GM21786 (cell line): ENCODE results near the gene ERG.

Experiments used
- ATAC-seq: cut with Tn5 transposase; IDR thresholded peaks from one replicate; pipeline ENCODE4 v1.9.1; 2021; ENCODE audit not compliant: unreplicated experiment

ERG gene

DNA sequence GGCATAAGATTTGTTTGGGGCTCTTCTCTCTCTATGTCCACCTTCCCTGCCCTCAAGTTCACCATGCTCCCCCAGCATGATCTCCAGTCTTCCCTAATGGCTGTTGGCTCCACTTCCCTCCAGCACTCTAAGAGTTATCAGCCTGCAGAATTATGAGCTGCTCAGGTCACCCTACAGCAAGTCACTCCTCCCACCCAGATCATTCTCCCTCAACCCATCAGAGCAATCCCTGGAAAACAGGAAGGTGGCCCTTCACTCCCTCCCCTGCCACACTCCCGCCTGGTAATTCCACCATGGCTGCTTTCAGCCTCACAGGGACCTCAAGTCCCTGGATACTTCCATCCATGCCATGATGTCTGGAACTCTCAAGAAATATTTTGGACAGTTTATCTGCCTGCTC is 137.0 kb downstream of the ERG start:
- no peak for ATAC-seq

GRCh38 chr21:38359835-38360234 is 138.4 kb downstream of the ERG start:
- no peak for ATAC-seq

GRCh38 chr21:38359090-38359489 is 139.2 kb downstream of the ERG start:
- ATAC-seq: no peak

- no peak for ATAC-seq
Measured at GRCh38 chr21:38358666-38359065, 139.6 kb downstream of the ERG start.

DNA sequence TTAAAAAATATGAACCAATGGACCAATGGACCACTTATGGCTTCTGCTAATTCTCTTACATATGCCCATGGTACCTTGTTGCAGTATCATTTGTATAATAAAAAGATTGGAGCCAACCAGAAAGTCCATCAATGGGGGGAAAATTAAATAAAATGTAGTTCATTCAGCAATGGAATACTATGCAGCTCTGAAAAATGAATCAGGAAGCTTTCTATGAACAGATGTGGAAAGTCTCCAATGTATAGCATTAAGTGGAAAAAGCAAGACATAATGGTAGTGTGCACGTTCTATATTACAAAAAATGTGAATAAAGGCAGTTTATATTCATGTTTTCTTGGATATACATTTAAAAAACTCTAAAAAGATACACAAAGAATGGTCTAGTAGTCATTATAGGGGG is 140.2 kb downstream of the ERG start:
- ATAC-seq: no peak

- ATAC-seq: no peak
Measured at GRCh38 chr21:38356883-38357625, 141.2 kb downstream of the ERG start.

- ATAC-seq: peak; percentile 52
Measured at GRCh38 chr21:38355992-38356781, 142.1 kb downstream of the ERG start.

GRCh38 chr21:38355353-38355752 is 142.9 kb downstream of the ERG start:
- no peak for ATAC-seq

- no peak for ATAC-seq
Measured at GRCh38 chr21:38354746-38355145, 143.5 kb downstream of the ERG start.

DNA sequence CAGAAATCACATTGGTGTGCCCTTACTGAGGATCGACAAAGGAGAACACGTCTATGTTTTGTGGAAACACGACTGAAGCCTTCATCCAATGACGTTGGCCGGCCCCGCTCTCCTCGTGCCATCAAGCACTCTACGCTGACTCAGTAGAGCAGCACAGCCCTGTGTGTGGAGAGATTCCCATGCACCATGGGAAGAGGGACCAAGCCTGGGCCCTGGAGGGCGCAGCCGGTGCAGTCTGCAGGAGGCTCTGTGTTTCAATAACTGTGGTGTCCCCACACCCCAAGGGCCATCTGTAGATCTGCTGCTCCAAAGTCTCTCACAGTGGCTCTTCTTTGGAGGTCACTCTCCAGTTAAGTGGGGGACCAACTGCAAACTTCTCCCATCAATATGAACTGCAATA is 144.0 kb downstream of the ERG start:
- no peak for ATAC-seq

DNA sequence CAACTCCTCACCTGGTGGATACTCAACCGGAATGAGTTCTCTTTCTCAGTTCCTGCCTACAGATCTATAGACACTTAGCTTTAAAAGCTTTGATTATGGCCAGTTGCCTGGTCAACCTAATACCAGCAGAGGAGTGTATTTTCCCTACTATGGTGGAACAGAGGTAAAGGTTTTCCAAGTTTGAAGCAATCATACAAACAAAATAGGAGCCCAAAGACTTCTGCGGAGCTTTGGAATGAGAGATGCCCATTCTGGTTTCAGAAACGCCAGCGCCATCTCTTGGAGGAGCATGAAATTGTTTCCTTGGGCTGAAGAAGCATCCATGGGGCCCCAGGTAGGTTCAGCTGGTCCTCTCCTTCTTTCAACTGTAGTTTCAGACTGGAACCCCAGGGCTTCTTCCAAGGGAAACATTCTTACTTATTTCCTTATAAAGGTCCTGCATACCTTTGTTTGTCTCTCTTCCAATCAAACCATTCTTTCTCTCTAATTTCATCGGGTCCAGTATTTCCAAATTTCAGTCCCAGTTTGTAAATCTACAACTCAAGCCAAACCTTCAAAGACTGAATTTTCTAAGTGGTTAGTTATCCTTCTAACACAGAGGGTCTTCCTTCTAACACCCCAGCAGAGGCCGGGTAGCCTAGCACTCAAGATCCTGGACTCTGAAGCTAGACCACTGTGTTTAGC is 145.6 kb downstream of the ERG start:
- ATAC-seq: no peak

DNA sequence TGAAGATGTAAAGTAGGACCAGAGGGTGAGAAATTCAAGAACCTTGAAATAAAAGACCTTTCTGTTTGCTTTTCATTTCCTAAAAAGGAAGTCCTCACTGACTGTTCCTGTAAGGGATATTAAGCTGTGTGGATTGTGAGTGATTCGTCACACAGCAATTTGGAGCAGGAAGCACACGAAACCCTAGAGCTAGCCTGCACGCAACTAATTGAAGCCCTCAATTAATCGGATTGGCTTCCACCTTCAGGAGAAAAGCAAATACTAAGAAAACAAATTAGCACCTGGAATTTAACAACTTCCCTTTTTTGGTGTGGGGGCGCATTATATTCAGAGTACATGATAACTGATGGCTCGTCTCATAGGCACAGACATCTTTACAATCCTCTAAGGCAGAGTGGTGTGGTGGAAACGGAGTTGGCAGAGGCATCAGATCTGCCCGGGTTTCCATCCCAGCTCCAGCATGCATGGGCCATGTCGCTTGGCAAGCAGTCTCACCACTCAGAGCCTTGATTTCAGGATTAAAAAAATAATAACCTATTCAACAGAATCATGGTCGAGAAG is 146.2 kb downstream of the ERG start:
- no peak for ATAC-seq

- ATAC-seq: no peak
Measured at GRCh38 chr21:38351176-38351959, 146.9 kb downstream of the ERG start.

GRCh38 chr21:38350684-38351083 is 147.6 kb downstream of the ERG start:
- no peak for ATAC-seq

DNA sequence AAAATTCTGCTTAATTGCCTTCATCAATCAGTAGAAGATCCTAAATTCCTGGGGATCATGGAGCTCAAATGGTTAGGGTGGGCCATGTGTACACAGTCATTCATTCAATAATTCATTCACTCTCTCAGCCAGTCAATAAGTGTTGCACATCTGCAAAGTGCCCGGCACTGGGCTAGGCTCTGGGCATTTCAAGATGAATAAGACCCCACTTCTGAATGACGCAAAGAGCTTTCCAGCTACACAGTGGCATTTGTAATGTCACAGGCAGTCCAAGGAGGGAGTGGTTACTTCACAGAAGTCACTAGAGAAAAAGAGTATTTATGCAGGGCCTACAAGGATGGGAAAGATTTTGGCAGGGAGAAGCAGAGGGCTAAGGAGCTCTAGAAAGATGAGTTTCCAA is 148.3 kb downstream of the ERG start:
- ATAC-seq: no peak

- ATAC-seq: no peak
Measured at GRCh38 chr21:38349111-38349746, 149.0 kb downstream of the ERG start.

DNA sequence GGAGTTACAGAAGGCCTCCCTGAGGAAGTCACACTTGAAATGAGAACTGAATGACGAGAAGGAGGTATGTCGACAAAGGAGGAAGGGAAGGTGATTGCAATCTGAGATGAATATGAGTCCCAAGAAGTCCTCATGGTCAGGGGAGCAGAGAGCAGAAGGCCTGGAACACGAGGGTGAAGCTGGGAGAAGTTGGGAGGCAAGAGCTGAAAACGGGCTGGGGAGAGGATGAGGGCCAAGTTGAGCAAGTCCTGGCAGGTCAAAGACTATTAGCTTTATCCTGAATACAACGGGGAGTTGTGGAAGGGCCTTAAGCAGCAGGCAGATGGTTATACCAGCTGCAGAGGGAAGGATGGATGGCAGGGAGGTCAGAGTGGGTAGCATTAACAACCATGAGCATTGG is 152.0 kb downstream of the ERG start:
- no peak for ATAC-seq

- ATAC-seq: no peak
Measured at GRCh38 chr21:38343691-38344090, 154.6 kb downstream of the ERG start.

- no peak for ATAC-seq
Measured at GRCh38 chr21:38342739-38343138, 155.5 kb downstream of the ERG start.

DNA sequence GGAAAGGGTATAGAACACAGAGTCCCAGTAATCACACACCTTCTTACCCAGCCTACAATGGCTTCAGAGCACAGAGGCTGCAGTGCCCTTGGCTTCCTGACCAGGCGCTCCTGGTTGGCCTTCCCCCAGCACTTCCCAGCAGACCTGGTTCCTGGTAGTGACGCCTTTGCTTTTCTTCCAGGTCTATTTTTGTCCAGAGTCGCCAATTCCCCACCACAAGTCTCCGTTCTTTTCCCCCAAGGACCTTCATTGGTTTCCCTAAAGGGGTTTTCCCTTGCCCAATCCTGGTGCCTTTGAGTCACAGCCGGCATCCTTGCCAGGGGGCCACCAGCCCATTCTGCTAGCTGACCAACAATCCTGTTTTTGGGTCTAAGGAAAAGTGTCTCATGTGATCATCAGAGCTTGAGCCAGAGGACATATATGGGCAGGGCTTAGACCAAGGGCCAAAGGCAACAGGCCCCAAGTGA is 156.7 kb downstream of the ERG start:
- ATAC-seq: no peak
